GM19324 (cell line): ENCODE results near the gene FAM13B.
"Not testable (repeated sequence)": the region's sequence is repeated elsewhere in the genome, so short reads cannot be mapped to it uniquely, and the experiment has no call there.

ENCODE experiments used
- ATAC-seq: cut with Tn5 transposase; IDR thresholded peaks from one replicate; pipeline ENCODE4 v1.9.1; 2021; ENCODE audit warnings: mild to moderate bottlenecking, moderate library complexity; ENCODE audit not compliant: unreplicated experiment, low FRiP score

Gene FAM13B

GRCh38 chr5:137994556-137994955 is 38.3 kb downstream of the FAM13B start:
- ATAC-seq: no peak

- no peak for ATAC-seq
These were observed 43.5 kb downstream of the FAM13B start for GRCh38 chr5:137989419-137989818.

- ATAC-seq: no peak
These were observed 57.7 kb downstream of the FAM13B start for GRCh38 chr5:137975208-137975607.

DNA sequence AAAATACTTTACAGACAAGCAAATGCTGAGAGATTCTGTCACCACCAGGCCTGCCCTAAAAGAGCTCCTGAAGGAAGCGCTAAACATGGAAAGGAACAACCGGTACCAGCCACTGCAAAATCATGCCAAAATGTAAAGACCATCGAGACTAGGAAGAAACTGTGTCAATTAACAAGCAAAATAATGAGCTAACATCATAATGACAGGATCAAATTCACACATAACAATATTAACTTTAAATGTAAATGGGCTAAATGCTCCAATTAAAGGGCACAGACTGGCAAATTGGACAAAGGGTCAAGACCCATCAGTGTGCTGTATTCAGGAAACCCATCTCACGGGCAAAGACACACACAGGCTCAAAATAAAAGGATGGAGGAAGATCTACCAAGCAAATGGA is 62.5 kb downstream of the FAM13B start:
- ATAC-seq: not testable (repeated sequence)

DNA sequence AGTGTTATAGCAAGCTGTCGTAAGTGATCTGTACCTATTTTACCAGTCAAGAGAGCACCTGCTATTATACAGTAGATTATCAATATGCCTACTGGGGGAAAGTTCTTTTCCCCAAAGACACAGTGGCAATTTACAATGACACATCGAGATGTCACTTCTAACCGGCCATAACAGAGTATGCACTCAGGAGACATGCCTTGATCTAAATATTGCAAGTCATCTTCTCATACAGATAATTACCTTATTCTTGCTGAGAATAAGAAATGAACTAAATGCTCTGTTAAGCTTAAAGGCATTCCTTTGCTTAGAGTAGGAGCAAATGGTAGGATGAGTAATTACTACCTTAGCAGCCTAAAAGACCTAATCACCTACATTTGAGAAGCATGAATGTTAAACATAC is 72.1 kb downstream of the FAM13B start:
- ATAC-seq: no peak

DNA sequence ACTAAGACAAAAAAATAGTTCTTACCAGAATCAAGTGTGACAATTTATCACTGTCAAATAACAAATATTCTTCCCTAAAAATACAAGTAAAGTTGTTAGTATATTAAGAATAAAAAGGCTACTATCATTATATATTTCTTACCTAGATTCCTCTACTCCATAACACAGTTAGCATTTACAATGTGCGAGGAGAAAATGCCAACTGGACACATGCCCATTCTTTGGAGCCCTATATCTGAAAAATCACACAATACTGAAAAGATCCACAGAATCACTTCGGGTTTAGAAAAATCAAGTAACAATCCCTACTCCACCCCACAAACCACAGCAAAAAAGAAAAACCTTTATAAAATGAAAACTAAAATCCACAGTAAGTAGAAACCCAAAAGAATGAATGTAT is 72.7 kb downstream of the FAM13B start:
- ATAC-seq: no peak

DNA sequence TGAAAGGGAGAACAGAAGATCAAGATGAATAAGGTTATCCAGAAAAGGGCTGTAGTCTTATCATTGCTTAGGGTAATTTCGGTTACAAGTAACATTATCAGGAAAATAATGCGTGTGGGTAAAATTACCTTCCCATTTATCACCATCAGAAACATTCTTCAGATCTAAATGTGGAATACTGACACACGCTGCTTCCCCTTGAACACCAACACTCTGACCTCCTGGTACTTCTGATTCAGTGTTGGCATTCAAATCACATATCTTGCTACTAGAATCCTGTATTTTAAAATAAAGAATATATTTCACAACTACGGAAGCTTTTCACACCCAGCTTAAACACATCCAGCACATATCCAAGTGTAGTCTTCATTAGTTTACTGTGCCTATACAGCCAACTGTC is 73.4 kb downstream of the FAM13B start:
- ATAC-seq: no peak

DNA sequence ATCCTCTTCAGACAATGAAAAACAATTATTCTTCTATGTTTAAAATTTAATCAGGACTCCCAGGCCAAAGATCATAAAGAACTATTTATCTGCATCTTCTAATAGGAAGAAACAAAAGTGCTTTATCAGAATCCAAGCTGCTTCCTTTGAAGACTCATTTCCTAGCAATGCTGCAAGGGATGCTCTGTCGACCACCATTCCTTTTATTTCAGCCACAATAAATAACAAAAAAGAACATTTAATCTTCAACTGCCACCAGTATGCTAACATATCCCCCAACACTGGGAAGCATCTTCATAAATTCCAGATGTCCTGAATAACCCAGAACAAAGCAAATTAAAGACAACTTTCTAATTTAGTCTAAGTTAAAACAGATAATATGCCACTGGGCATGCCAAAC is 74.9 kb downstream of the FAM13B start:
- no peak for ATAC-seq

GRCh38 chr5:137954131-137954879 is 78.6 kb downstream of the FAM13B start:
- no peak for ATAC-seq

DNA sequence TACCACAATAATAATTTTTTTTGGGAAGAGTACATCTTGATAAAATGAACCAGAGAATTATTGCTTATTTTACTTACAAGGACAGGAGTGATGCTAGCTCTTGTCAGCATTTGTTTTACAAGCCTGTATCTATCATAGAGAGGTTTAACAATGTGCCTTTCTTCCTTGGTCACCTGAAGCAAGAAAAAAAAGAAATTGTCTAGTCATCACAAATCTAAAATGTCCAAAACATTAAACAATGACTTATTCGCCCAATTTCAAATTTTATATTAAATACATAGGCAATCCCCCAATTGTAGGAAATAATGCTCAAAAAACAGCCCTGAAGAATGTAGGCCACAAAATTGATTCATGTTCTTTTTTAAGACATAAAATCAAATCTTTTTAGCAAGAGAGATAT is 87.1 kb downstream of the FAM13B start:
- ATAC-seq: no peak

DNA sequence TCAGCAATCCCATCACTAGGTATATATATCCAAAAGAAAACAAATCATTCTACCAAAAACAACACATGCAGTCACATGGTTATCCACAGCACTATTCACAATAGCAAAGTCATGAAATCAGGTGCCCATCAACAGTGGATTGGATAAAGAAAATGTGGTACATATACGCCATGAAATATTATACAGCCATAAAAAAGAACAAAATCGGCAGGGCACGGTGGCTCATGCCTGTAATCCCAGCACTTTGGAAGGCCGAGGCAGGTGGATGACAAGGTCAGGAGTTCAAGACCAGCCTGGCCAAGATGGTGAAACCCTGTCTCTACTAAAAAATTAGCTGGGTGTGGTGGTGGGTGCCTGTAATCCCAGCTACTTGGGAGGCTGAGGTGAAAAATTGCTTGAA is 88.6 kb downstream of the FAM13B start:
- not testable (repeated sequence) for ATAC-seq

GRCh38 chr5:137939331-137939730 is 93.5 kb downstream of the FAM13B start:
- ATAC-seq: no peak

- ATAC-seq: no peak
These were observed 94.1 kb downstream of the FAM13B start for GRCh38 chr5:137938751-137939143.

DNA sequence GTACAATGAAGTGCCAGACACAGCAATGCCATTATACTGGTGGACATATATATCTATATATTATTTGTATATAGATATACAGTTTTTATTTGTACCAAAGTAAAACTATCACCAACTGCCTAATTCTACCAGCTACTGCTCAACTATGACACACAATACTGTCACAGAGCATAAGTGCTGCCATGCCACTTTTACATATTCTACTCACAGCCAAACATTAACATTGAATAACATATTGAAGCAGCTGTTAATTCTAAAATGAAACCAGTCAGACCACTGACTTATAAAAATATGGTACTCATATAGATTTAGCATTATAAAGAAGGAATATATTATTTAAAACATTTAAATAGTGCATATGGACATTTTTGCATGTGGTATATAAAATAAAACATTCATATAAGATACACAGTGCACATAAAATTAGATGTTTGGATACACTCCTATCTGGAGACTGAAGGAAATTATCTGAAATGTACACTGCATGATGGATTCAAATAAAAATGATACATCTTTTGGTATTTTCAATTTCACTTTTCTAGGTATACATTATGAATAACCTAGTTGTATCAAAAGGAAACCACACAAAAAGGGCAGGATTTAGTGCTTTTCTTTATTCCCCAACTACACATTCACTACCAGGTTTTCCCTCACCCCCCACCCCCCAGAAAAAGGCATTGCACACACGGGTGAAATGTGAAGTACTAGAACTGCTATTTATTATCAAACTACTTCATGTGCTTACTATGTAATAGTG is 94.7 kb downstream of the FAM13B start:
- no peak for ATAC-seq

GRCh38 chr5:137935694-137936093 is 97.2 kb downstream of the FAM13B start:
- ATAC-seq: no peak

- no peak for ATAC-seq
These were observed 97.7 kb downstream of the FAM13B start for GRCh38 chr5:137935190-137935589.

GRCh38 chr5:137933491-137933911 is 99.4 kb downstream of the FAM13B start:
- no peak for ATAC-seq

GRCh38 chr5:137932800-137933199 is 100.1 kb downstream of the FAM13B start:
- no peak for ATAC-seq

- no peak for ATAC-seq
These were observed 109.0 kb downstream of the FAM13B start for GRCh38 chr5:137923856-137924255.

DNA sequence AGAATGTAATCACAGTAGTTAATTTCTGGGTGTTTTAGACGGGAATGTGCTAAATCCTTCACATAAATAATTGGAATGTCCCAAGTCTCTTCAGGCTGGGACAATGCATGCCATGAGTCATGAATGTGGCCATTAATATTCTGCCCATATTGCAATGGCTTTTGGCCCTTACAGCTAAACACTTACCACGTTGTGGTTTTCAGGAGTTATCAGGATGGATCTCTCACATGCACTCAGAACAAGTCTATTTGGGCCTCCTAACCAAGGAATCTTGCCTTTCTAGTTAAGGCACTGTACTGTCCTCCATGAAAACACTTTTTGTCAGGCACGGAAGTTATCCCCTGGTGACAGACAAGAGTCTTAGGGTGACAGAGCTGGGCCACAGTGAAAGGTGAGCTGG is 110.9 kb downstream of the FAM13B start:
- no peak for ATAC-seq

GRCh38 chr5:137916923-137917322 is 116.0 kb downstream of the FAM13B start:
- ATAC-seq: no peak

GRCh38 chr5:137914758-137915157 is 118.1 kb downstream of the FAM13B start:
- ATAC-seq: no peak
